K562 (cell line): Measurements from ENCODE around the gene TULP1. TPM values are rescaled to one million over a fixed set of nuclear protein-coding genes. Genes with fewer than 3 reads are reported as not detected.

ENCODE experiments used
- BRF1 ChIP-seq: IDR thresholded peaks from 3 replicates; pipeline ENCODE4 v1.6.1; 2011; ENCODE audit warnings: borderline replicate concordance, mild to moderate bottlenecking; ENCODE audit not compliant: insufficient read length; ENCODE audit errors: extremely low read depth
- E2F3 ChIP-seq: fragments of 250-450 bp; sonication (Bioruptor Pico); IDR thresholded peaks from 2 replicates; pipeline ENCODE4 v1.4.0; 2020; ENCODE audit warnings: mild to moderate bottlenecking
- ELF4 ChIP-seq: fragments of 450-650 bp; formaldehyde crosslinking; IDR thresholded peaks from 2 replicates; pipeline ENCODE4 v1.4.0; 2022; ENCODE audit warnings: missing genetic modification characterization
- IRF2 ChIP-seq: sonication (generic); formaldehyde crosslinking; IDR thresholded peaks from 2 replicates; pipeline ENCODE4 v1.8.1; 2022; ENCODE audit warnings: mild to moderate bottlenecking, missing genetic modification reagents
- MBD1 ChIP-seq: fragments of 250-450 bp; sonication (Bioruptor Pico); IDR thresholded peaks from 2 replicates; pipeline ENCODE4 v1.8.0; 2022; ENCODE audit warnings: inconsistent platforms
- RFX7 ChIP-seq: fragments of 250-450 bp; sonication (Bioruptor Pico); IDR thresholded peaks from 2 replicates; pipeline ENCODE4 v1.5.1; 2021; ENCODE audit warnings: mild to moderate bottlenecking
- SAP30 ChIP-seq: fragments of 200-600 bp; sonication (generic); IDR thresholded peaks from 2 replicates; pipeline ENCODE4 v1.6.1; 2012; ENCODE audit warnings: borderline replicate concordance, low read depth, mild to moderate bottlenecking, moderate library complexity, low read length, control low read depth, inconsistent platforms; ENCODE audit not compliant: insufficient read depth, poor library complexity, severe bottlenecking
- SETDB1 ChIP-seq: IDR thresholded peaks from one replicate; pipeline ENCODE4 v1.6.1; 2012; ENCODE audit warnings: low read length, control low read depth, inconsistent platforms
- SMAD2 ChIP-seq: fragments of 150-350 bp; IDR thresholded peaks from 2 replicates; pipeline ENCODE4 v1.6.1; 2014; ENCODE audit warnings: low read depth, mild to moderate bottlenecking, low read length
- SP1 ChIP-seq: sonication (generic); formaldehyde crosslinking; IDR thresholded peaks from 2 replicates; pipeline ENCODE4 v1.8.1; 2022; ENCODE audit warnings: mild to moderate bottlenecking, missing genetic modification reagents
- USF2 ChIP-seq: sonication (generic); formaldehyde crosslinking; IDR thresholded peaks from 2 replicates; pipeline ENCODE4 v1.5.0; 2020; ENCODE audit warnings: missing genetic modification reagents
- ZNF224 ChIP-seq: sonication (generic); formaldehyde crosslinking; IDR thresholded peaks from 2 replicates; pipeline ENCODE4 v1.8.0; 2022; ENCODE audit warnings: mild to moderate bottlenecking, missing genetic modification reagents
- ZNF324 ChIP-seq: fragments of 250-450 bp; sonication (Bioruptor Pico); IDR thresholded peaks from 2 replicates; pipeline ENCODE4 v1.4.0; 2020; ENCODE audit warnings: mild to moderate bottlenecking
- ZNF589 ChIP-seq: fragments of 200-800 bp; sonication (Bioruptor generic); IDR thresholded peaks from 2 replicates; pipeline ENCODE4 v1.6.1; 2016; ENCODE audit warnings: low read depth, missing genetic modification characterization, missing compliant biosample characterization
- ZNF644 ChIP-seq: fragments of 200-800 bp; sonication (Bioruptor generic); IDR thresholded peaks from 2 replicates; pipeline ENCODE4 v1.6.1; 2016; ENCODE audit warnings: low read depth, missing genetic modification characterization, missing compliant biosample characterization
- polyA plus RNA-seq, 8 experiments: library from polyadenylated mRNA; depleted of rRNA in 4 of 8; stranded (reverse) in 5 of 8; unstranded in 3 of 8; fragments of >200 nt; fragmentation: Nextera tagmentation in 2 of 8; fragmentation: Illumina TruSeq in 1 of 8; extraction: Ambion mirVana in 2 of 8; extraction: Trizol in 1 of 8; gene quantifications; 2 replicates each; pipeline versions ENCODE4 v1.2.1 to v1.2.3, GENCODE V29; 2011 to 2014; ENCODE audit warnings: inconsistent platforms in 1 of 8, missing spikeins in 1 of 8
- total RNA-seq, 7 experiments: library from RNA; depleted of rRNA in 6 of 7; stranded (reverse); fragments of >200 nt in 6 of 7; fragmentation: Illumina TruSeq in 2 of 7; extraction: Trizol in 2 of 7; gene quantifications; 2 replicates each; pipeline versions ENCODE4 v1.2.1 to v1.2.3, GENCODE V29; 2011 to 2021; ENCODE audit warnings: low replicate concordance in 1 of 7
- TF ChIP-seq, protein P1 (sequence below): fragments of 250-450 bp; sonication (Bioruptor Pico); IDR thresholded peaks from 2 replicates; pipeline ENCODE4 v1.9.0; 2021; ENCODE audit warnings: mild to moderate bottlenecking, inconsistent platforms
- TF ChIP-seq, protein P2 (sequence below): sonication (generic); formaldehyde crosslinking; IDR thresholded peaks from 2 replicates; pipeline ENCODE4 v1.8.1; 2022; ENCODE audit warnings: missing genetic modification reagents
- TF ChIP-seq, protein P3 (sequence below), 2 experiments: fragments of 450-650 bp in 1 of 2; sonication (generic) in 1 of 2; formaldehyde crosslinking; conservative IDR thresholded peaks; 2 replicates each; pipeline versions ENCODE4 v1.4.0 to v1.8.1; 2020 to 2022; ENCODE audit warnings: mild to moderate bottlenecking in 1 of 2, missing genetic modification reagents in 1 of 2
- TF ChIP-seq, protein P4 (sequence below): sonication (generic); formaldehyde crosslinking; IDR thresholded peaks from 2 replicates; pipeline ENCODE4 v1.8.1; 2023; ENCODE audit warnings: mild to moderate bottlenecking, missing genetic modification reagents

Gene TULP1
- total and polyA plus RNA-seq, 9 of the 15 experiments (the other 6 are each of a cell fraction or from before 2014, with no cell fraction given) = 0.06 to 0.17 (median 0.09) TPM; not detected in 6

DNA sequence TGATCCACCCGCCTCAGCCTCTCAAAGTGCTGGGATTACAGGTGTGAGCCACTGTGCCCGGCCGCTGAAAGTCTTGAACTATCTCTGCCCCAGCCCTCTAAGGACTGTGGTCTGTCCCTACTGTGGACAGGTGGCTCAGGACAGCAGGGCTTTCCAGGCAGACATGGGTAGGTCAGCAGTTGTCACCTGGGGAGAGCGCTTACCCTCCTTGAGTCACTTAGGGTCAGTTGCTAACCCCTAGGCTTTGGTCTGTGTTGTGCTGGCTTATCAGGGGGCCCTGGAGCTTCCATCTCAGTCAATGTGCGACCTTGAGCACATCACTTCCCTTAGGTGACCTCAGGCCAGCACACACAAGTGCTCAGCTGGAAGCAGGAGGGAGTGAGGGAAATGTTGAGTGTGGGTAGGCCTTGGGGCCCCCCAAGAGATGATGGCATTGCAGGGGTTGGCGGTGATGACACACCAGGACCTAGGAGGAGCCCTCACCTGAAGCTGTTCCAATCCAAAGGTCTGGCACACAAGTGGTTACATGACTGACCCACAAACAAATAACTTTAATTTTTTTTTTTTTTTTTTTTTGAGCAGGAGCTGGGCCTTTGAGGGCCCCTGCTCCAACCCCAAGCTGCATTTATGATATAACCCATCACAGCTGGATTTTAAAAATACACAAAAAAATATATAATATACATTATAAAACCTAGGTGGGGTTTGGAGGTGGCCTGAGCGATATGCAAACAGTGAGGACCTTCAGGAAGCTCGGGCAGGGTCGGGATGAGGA, 39.4 kb downstream of the TULP1 start (continued):
- TF ChIP-seq, protein P1, sequence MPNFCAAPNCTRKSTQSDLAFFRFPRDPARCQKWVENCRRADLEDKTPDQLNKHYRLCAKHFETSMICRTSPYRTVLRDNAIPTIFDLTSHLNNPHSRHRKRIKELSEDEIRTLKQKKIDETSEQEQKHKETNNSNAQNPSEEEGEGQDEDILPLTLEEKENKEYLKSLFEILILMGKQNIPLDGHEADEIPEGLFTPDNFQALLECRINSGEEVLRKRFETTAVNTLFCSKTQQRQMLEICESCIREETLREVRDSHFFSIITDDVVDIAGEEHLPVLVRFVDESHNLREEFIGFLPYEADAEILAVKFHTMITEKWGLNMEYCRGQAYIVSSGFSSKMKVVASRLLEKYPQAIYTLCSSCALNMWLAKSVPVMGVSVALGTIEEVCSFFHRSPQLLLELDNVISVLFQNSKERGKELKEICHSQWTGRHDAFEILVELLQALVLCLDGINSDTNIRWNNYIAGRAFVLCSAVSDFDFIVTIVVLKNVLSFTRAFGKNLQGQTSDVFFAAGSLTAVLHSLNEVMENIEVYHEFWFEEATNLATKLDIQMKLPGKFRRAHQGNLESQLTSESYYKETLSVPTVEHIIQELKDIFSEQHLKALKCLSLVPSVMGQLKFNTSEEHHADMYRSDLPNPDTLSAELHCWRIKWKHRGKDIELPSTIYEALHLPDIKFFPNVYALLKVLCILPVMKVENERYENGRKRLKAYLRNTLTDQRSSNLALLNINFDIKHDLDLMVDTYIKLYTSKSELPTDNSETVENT (CRISPR knock-in tag) = no peak
- TF ChIP-seq, protein P2, sequence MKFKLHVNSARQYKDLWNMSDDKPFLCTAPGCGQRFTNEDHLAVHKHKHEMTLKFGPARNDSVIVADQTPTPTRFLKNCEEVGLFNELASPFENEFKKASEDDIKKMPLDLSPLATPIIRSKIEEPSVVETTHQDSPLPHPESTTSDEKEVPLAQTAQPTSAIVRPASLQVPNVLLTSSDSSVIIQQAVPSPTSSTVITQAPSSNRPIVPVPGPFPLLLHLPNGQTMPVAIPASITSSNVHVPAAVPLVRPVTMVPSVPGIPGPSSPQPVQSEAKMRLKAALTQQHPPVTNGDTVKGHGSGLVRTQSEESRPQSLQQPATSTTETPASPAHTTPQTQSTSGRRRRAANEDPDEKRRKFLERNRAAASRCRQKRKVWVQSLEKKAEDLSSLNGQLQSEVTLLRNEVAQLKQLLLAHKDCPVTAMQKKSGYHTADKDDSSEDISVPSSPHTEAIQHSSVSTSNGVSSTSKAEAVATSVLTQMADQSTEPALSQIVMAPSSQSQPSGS (CRISPR knock-in tag) = no peak
- TF ChIP-seq ZNF644 (tag) (no peak), ZNF224 (CRISPR knock-in tag) (no peak), SP1 (CRISPR knock-in tag) (no peak), MBD1 (CRISPR knock-in tag) (no peak), E2F3 (CRISPR knock-in tag) (no peak), IRF2 (CRISPR knock-in tag) (no peak), USF2 (CRISPR knock-in tag) (no peak), BRF1 (no peak), SMAD2 (no peak), ELF4 (CRISPR knock-in tag) (no peak), SETDB1 (no peak), SAP30 (no peak), ZNF589 (no peak), RFX7 (CRISPR knock-in tag) (no peak), ZNF324 (CRISPR knock-in tag) (no peak)
- TF ChIP-seq, protein P3, sequence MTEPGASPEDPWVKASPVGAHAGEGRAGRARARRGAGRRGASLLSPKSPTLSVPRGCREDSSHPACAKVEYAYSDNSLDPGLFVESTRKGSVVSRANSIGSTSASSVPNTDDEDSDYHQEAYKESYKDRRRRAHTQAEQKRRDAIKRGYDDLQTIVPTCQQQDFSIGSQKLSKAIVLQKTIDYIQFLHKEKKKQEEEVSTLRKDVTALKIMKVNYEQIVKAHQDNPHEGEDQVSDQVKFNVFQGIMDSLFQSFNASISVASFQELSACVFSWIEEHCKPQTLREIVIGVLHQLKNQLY (CRISPR knock-in tag; conservative IDR thresholded peaks at IDR 0.05) = no peak
- TF ChIP-seq, protein P4, sequence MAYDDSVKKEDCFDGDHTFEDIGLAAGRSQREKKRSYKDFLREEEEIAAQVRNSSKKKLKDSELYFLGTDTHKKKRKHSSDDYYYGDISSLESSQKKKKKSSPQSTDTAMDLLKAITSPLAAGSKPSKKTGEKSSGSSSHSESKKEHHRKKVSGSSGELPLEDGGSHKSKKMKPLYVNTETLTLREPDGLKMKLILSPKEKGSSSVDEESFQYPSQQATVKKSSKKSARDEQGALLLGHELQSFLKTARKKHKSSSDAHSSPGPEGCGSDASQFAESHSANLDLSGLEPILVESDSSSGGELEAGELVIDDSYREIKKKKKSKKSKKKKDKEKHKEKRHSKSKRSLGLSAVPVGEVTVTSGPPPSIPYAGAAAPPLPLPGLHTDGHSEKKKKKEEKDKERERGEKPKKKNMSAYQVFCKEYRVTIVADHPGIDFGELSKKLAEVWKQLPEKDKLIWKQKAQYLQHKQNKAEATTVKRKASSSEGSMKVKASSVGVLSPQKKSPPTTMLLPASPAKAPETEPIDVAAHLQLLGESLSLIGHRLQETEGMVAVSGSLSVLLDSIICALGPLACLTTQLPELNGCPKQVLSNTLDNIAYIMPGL = no peak
